HCT116 (cell line): ENCODE measurements around the gene ENKD1.

Source experiments
- ELF1 ChIP-seq: IDR thresholded peaks from 2 replicates; pipeline ENCODE4 v1.6.1; 2012; ENCODE audit warnings: low read depth, borderline replicate concordance
- EZH2 ChIP-seq: fragments of 200-600 bp; sonication (generic); IDR thresholded peaks from 2 replicates; pipeline ENCODE4 v1.6.1; 2017; ENCODE audit warnings: antibody characterized with exemption, mixed run types
- EZH2phosphoT487 ChIP-seq: fragments of 200-600 bp; IDR thresholded peaks from 2 replicates; pipeline ENCODE4 v1.6.1; 2018; ENCODE audit warnings: antibody characterized with exemption, borderline replicate concordance
- JUND ChIP-seq: IDR thresholded peaks from 2 replicates; pipeline ENCODE4 v1.6.1; 2012
- MAX ChIP-seq: IDR thresholded peaks from 2 replicates; pipeline ENCODE4 v1.6.1; 2012
- POLR2A ChIP-seq: IDR thresholded peaks from 2 replicates; pipeline ENCODE4 v1.7.0; 2011; ENCODE audit warnings: borderline replicate concordance; ENCODE audit not compliant: insufficient read depth, insufficient read length; ENCODE audit errors: extremely low read depth
- POLR2AphosphoS5 ChIP-seq: IDR thresholded peaks from 2 replicates; pipeline ENCODE4 v1.6.1; 2011; ENCODE audit warnings: mild to moderate bottlenecking, low read depth, low read length, moderate library complexity
- RAD21 ChIP-seq: IDR thresholded peaks from 2 replicates; pipeline ENCODE4 v1.6.1; 2012; ENCODE audit warnings: low read depth, mild to moderate bottlenecking
- YY1 ChIP-seq: IDR thresholded peaks from 2 replicates; pipeline ENCODE4 v1.6.1; 2011; ENCODE audit warnings: low read length, low read depth, moderate library complexity, mild to moderate bottlenecking; ENCODE audit not compliant: insufficient replicate concordance; ENCODE audit errors: extremely low read depth
- ZFX ChIP-seq: fragments of 450-650 bp; IDR thresholded peaks from 2 replicates; pipeline ENCODE4 v1.6.1; 2017
- TF ChIP-seq, protein P1 (sequence below), 3 experiments: fragments of 200-600 bp in 1 of 3; sonication (generic) in 1 of 3; IDR thresholded peaks in 2 of 3; conservative IDR thresholded peaks in 1 of 3; 2 replicates each; pipeline ENCODE4 v1.5.1; 2012 to 2017; ENCODE audit warnings: low read depth in 2 of 3, low read length in 2 of 3, antibody characterized with exemption in 1 of 3, borderline replicate concordance in 1 of 3, control low read depth in 1 of 3, mild to moderate bottlenecking in 1 of 3, mixed read lengths in 1 of 3, mixed run types in 1 of 3, moderate library complexity in 1 of 3; ENCODE audit not compliant: insufficient read depth in 1 of 3
- TF ChIP-seq, protein P2 (sequence below): IDR thresholded peaks from 2 replicates; pipeline ENCODE4 v1.6.1; 2012

- TF ChIP-seq POLR2AphosphoS5 (no peak), RAD21 (no peak), POLR2A (no peak), YY1 (no peak), ELF1 (no peak), EZH2phosphoT487 (no peak), JUND (no peak), ZFX (no peak), MAX (no peak), EZH2 (no peak)
- TF ChIP-seq, protein P1, sequence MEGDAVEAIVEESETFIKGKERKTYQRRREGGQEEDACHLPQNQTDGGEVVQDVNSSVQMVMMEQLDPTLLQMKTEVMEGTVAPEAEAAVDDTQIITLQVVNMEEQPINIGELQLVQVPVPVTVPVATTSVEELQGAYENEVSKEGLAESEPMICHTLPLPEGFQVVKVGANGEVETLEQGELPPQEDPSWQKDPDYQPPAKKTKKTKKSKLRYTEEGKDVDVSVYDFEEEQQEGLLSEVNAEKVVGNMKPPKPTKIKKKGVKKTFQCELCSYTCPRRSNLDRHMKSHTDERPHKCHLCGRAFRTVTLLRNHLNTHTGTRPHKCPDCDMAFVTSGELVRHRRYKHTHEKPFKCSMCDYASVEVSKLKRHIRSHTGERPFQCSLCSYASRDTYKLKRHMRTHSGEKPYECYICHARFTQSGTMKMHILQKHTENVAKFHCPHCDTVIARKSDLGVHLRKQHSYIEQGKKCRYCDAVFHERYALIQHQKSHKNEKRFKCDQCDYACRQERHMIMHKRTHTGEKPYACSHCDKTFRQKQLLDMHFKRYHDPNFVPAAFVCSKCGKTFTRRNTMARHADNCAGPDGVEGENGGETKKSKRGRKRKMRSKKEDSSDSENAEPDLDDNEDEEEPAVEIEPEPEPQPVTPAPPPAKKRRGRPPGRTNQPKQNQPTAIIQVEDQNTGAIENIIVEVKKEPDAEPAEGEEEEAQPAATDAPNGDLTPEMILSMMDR (IDR thresholded peaks at IDR 0.05 in 2 of 3, conservative IDR thresholded peaks at IDR 0.05 in 1 of 3; ENCODE audit: borderline replicate concordance in 1 of 3, insufficient read depth in 1 of 3, low read depth in 2 of 3, low read length in 2 of 3): no peak
- TF ChIP-seq, protein P2, sequence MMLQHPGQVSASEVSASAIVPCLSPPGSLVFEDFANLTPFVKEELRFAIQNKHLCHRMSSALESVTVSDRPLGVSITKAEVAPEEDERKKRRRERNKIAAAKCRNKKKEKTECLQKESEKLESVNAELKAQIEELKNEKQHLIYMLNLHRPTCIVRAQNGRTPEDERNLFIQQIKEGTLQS: no peak
Measured at GRCh38 chr16:67662653-67663010, 3.9 kb downstream of the ENKD1 start.
